Right ventricle myocardium inferior (tissue), 1 donor: ENCODE measurements around the gene SSH2. TPM values are rescaled to one million over a fixed set of nuclear protein-coding genes. Genes with fewer than 3 reads are reported as not detected.

Source experiments
- total RNA-seq: library from RNA; stranded (reverse); fragmentation: NEBNext Ultra II Directional; extraction: Animal tissue kit (Norgen Biotek cat#: 25700); gene quantifications from one replicate; pipeline ENCODE4 v1.2.1, GENCODE V29; 2021
- donor health status: DM: no; HTN: yes; CAD: no; lungs with severe emphysema.

Gene SSH2
- total RNA-seq, 1 donor from 2014 or later = 34.7 TPM

Other genes starting within 250 kb of the SSH2 start
- gene EFCAB5, start 11.4 kb upstream of the SSH2 start, total RNA-seq = not detected
- gene NSRP1, start 186.6 kb upstream of the SSH2 start, total RNA-seq = 19.5 TPM